Right lobe of liver (tissue), 6 donors: Measurements from ENCODE around the gene NDFIP2. TPM values are rescaled to one million over a fixed set of nuclear protein-coding genes. Genes with fewer than 3 reads are reported as not detected.

ENCODE experiments used
- ATAC-seq, 4 donors: fragments of 200-7000 bp; cut with Tn5 transposase; one replicate each; pipeline ENCODE4 v1.9.1; 2020; ENCODE audit warnings: mild to moderate bottlenecking in 4 of 4, moderate library complexity in 4 of 4
- DNase-seq, 3 donors: peaks; one replicate each; pipeline ENCODE4 v3.0.0-alpha.2; 2020
- H3K27ac ChIP-seq, 3 donors: fragments of 200-600 bp; one replicate each; pipeline ENCODE4 v1.8.0; 2022
- H3K27me3 ChIP-seq, 2 donors: fragments of 200-600 bp; one replicate each; pipeline ENCODE4 v1.8.0; 2022
- H3K36me3 ChIP-seq, 4 donors: fragments of 200-600 bp; sonication (generic) in 1 of 4; one replicate each; pipeline versions ENCODE4 v1.5.1 to v1.8.0; 2017 to 2022; ENCODE audit warnings: control low read depth in 1 of 4
- H3K4me1 ChIP-seq, 4 donors: fragments of 200-600 bp; sonication (generic) in 1 of 4; one replicate each; pipeline versions ENCODE4 v1.5.1 to v1.8.0; 2017 to 2022; ENCODE audit warnings: control low read depth in 1 of 4
- H3K4me3 ChIP-seq, 3 donors: fragments of 200-600 bp; one replicate each; pipeline ENCODE4 v1.8.0; 2022
- H3K9me3 ChIP-seq, 4 donors: fragments of 200-600 bp; sonication (generic) in 1 of 4; one replicate each; pipeline versions ENCODE4 v1.5.1 to v1.8.0; 2017 to 2022; ENCODE audit warnings: control low read depth in 1 of 4
- CTCF ChIP-seq, 4 donors: fragments of 200-600 bp in 3 of 4; fragments of 450-650 bp in 1 of 4; IDR thresholded peaks; one replicate each; pipeline versions ENCODE4 v1.5.1 to v1.8.0; 2016 to 2022; ENCODE audit warnings: antibody characterized with exemption in 4 of 4, mild to moderate bottlenecking in 2 of 4
- POLR2A ChIP-seq: fragments of 450-650 bp; IDR thresholded peaks from one replicate; pipeline ENCODE4 v1.6.1; 2017; ENCODE audit warnings: antibody characterized with exemption, mild to moderate bottlenecking
- WGBS: methylation state at CpG from one replicate; pipeline ENCODE4 v1.1.6; 2018; ENCODE audit warnings: low coverage, low lambda C conversion rate; ENCODE audit not compliant: insufficient coverage; ENCODE audit errors: missing lambda C conversion rate; 5-methylcytosine and 5-hydroxymethylcytosine counted together
- intact Hi-C, 2 donors: fragments of 100-400 bp; cut with DNase I; formaldehyde crosslinking; loops; one replicate each; pipeline versions ENCODE4 v1.11.2 to v1.14.1; 2022
- long read RNA-seq: library from polyadenylated mRNA; unstranded; transcript quantifications from one replicate; pipeline ENCODE4 v2.0.0, GENCODE V29; 2019
- total RNA-seq, 6 experiments: library from RNA; depleted of rRNA in 2 of 6; stranded (reverse); fragments of >200 nt in 2 of 6; fragmentation: NEBNext Ultra II Directional in 3 of 6; extraction: Animal tissue kit (Norgen Biotek cat#: 25700) in 3 of 6; gene quantifications; one replicate each; pipeline versions ENCODE4 v1.1.0 to v1.2.4, GENCODE V29; 2016 to 2023
- donor health status: DM: no; HTN: yes; CAD: no.
- donor health status: DM: no; HTN: no; CAD: no.
- donor health status: DM: no; HTN: no; CAD: no.
- donor health status: DM: no; HTN: yes; CAD: no.
- donor health status: DM: no; HTN: yes; CAD: no.

The NDFIP2 gene, protein sequence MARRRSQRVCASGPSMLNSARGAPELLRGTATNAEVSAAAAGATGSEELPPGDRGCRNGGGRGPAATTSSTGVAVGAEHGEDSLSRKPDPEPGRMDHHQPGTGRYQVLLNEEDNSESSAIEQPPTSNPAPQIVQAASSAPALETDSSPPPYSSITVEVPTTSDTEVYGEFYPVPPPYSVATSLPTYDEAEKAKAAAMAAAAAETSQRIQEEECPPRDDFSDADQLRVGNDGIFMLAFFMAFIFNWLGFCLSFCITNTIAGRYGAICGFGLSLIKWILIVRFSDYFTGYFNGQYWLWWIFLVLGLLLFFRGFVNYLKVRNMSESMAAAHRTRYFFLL
- total RNA-seq = 10 to 100 TPM; 20.3 to 32.7 (median 27.5) TPM
- long read RNA-seq, full-length matches to known transcripts = 18 of 21 reads
- long read RNA-seq, partial matches to known transcripts = 0 of 21 reads
- long read RNA-seq, other reads (novel, unspliced or antisense) = 3 of 21 reads

- peak; percentile 94 for TF ChIP-seq POLR2A
- peak in 1 of 4 donors; percentile 7 for TF ChIP-seq CTCF (IDR thresholded peaks at IDR 0.05)
- H3K9me3 ChIP-seq = no peaks in the 10 kb centered on the region
- no peaks in the 10 kb centered on the region for H3K36me3 ChIP-seq
- H3K4me3 ChIP-seq = peak within 1 kb of the TSS; percentile 87 to 94 (median 88)
- H3K27me3 ChIP-seq = no peaks in the 10 kb centered on the region
- H3K27ac ChIP-seq = peak within 1 kb of the TSS; percentile 87 to 92 (median 88)
- intact Hi-C loops = no loop called here
- DNase-seq (peak; percentile 93 to 95 (median 93)), ATAC-seq (peak; percentile 88 to 95 (median 91))
- WGBS = 1% methylated on average over 30 of the region's 74 CpGs
- peaks cover 0 to 40% (median 8%) of the 10 kb centered on the region in 4 donors for H3K4me1 ChIP-seq
Measured at GRCh38 chr13:79480954-79481684, at the start of gene NDFIP2. Gene NDFIP2, plus strand, starts transcription at chr13:79481155. Its CDS starts 49 bp downstream, at chr13:79481204.

GRCh38 chr13:79432086-79432485 lies 48.9 kb upstream of the NDFIP2 start:
- H3K27ac ChIP-seq = no peak overlapping the region
- peak in 1 of 4 donors; percentile 31 for ATAC-seq
- no peaks in the 10 kb centered on the region for H3K36me3 ChIP-seq
- no peak for TF ChIP-seq POLR2A
- TF ChIP-seq CTCF (IDR thresholded peaks at IDR 0.05) = no peak
- H3K27me3 ChIP-seq = no peaks in the 10 kb centered on the region
- no peaks in the 10 kb centered on the region for H3K4me1 ChIP-seq
- H3K9me3 ChIP-seq = no peaks in the 10 kb centered on the region
- no peak for DNase-seq
- intact Hi-C loops = loop anchor here in 1 of 2 donors (10.0 kb wide), 1 partner anchor 103 kb away; no protein-coding TSS in a partner anchor
- no peak overlapping the region for H3K4me3 ChIP-seq
- 80% methylated on average over 1 of the region's 6 CpGs for WGBS

DNA sequence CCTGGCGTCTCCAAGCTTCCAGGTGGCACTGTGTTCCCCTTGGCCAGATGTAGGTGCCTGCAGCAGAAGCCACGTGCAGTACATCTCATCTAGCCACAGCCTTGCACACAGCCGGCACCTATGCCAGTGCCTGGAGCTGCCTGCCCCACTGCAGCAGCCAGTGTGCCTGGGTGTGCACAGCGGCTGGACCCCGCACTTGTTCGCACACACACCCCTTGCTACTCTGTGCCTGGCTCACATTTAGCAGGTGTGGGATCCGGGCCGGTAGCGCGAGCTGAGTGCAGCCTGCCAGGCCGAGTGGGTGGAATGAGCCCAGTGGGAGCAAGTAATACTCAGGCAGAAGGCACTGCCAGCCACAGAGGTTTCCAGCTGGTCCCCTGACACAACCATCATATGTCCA lies 48.0 kb upstream of the NDFIP2 start:
- no peak for DNase-seq
- intact Hi-C loops = loop anchor here in 1 of 2 donors (10.0 kb wide), 1 partner anchor 102 kb away; no protein-coding TSS in a partner anchor
- no peak for ATAC-seq

More for the DNA sequence above, 48.0 kb upstream of the NDFIP2 start:
- Histone ChIP-seq H3K27me3 (no peaks in the 10 kb centered on the region), H3K36me3 (no peaks in the 10 kb centered on the region), H3K4me3 (no peak overlapping the region), H3K9me3 (no peaks in the 10 kb centered on the region), H3K27ac (no peak overlapping the region), H3K4me1 (no peaks in the 10 kb centered on the region)
- TF ChIP-seq POLR2A (no peak), CTCF (IDR thresholded peaks at IDR 0.05) (no peak)
- 86% methylated on average over 2 of the region's 11 CpGs for WGBS
